HG03378 (cell line): Measurements from ENCODE around the gene CLIP1.
A peak's percentile ranks its signal among the peaks of the same experiment; 100 is the strongest.

Experiments used
- ATAC-seq: cut with Tn5 transposase; IDR thresholded peaks from one replicate; pipeline ENCODE4 v1.9.1; 2021; ENCODE audit warnings: mild to moderate bottlenecking, moderate library complexity; ENCODE audit not compliant: unreplicated experiment

Gene CLIP1

DNA sequence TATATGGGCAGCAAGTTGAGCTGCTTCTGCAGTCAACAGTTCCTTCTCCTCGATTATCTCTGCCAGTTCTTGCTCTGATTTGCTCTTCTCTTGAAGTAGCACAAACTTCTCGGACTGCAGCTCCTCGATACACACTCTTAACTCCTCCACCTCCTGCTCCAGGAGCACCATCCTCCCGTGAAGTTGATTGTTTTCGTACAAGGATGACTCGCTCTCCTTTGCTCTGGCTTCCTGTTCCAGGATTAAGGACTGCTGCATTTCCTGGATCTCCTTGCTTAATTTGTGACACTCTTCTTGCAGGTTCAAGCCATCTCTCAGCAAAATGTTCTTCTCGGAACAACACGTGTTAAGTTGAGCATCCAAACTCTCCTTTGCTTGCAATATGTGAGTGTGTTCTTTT, 100.0 kb downstream of the CLIP1 start:
- ATAC-seq = no peak

DNA sequence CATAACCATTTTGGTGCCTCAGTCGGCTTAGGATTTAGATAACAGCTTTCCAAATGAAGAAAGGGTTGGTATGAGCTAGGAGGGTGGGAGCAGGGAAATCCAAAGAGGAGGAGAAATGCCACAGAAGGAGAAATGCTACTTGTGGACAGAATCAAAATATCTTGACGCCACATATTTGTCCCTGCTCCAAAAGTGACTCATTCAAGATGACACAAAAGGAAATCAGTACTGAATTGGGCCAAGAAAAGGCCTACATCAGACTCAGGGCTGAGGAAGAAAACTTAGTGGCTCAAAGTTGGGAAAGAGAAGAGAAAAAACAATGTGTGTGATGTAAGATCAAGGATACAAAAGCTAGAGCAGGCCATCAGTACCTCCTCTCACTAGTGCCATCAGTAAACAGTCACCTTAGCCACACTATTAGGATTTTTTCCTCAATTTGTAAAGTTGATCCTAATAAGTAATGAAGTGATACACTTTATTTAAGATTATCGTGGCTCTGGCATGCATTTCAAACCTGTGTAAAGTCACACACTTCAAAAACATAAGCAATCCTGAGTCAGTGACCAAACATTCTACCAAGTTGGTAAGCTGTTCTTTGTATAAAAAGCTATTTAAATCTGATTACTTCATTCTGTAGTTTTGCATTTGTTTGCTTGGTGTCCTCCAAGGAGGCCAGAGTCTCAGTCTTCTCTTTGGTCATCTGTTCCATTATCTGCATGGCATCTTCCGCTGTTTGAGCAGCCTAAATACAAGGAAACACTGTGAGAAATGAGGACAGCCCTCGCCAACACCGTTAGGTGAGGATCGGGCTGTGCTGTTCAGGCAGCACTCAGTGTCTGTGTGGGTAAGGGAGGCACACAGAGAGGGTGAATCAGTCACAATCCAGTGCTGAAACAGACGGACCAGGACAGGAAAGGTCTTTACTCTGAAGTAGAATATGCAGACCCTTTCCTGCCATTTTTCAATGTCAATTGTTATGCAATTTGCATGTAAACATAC, 103.6 kb downstream of the CLIP1 start:
- no peak for ATAC-seq

DNA sequence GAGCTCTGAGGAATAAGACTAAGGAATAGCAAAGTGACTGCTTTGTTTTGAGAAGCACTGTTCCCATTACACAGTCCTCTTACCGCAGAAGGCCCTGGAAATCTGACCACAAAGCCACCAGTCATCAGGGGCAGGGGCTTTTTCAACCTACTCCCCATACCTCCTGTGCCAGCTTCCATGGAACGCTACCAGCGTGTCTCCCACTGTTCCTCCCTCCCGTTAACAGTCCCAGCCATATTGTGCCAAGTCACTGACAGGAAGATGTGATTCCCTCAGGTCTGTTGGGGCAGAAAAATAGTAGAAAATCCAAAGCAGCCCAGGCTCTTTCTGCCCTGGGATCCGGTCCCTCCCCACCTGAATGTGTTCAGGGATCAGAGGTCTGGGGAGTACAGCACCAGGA, 109.5 kb downstream of the CLIP1 start:
- ATAC-seq = no peak

DNA sequence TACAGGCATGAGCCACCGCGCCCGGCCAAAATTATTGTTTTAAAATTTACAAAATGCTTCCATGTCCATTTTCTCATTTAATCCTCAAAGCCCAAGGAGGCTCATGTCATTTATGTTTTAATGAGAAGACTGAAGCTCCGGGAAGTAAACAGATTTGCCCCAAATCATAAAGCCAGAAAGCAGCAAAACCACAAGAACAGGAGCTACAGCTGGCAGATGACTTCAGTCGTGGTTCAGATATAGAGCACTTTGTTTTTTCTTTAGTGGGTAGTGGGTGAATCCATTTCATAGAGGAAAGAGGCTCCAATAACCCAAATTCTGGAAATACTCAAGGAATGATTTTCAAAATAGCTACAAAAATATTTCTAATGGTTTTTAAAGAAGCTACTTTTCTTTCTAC, 110.8 kb downstream of the CLIP1 start:
- no peak for ATAC-seq

DNA sequence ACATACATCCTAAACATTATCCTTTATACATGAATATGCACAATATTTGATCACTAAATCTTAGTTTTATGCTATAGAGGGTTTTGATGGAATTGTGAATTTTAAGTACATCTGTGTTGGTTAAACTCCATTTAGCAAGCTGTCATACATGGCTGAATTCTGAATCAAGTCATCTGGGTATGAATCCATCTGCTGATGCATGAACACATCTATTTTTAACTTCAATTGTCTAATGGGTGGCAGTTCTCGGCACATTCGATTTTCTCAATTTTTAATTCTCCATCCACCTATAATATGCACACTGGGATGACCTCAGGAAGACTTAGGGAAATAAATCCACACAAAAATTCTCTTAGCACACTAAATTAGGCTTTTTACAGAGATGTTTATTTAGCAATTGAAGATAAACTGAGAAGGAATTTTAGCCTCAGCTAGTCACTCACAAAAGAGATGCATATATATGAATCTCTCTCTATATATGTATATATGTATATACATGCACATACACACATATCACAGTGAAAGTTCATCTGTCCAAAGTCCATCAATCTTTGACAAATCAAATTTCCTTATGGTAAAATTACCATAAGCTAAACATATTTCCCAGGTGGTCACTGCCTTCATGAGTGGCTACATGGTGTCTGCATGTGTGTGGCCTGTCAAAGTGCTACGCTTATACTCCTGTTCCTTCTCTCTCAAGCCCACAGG, 111.7 kb downstream of the CLIP1 start:
- no peak for ATAC-seq

DNA sequence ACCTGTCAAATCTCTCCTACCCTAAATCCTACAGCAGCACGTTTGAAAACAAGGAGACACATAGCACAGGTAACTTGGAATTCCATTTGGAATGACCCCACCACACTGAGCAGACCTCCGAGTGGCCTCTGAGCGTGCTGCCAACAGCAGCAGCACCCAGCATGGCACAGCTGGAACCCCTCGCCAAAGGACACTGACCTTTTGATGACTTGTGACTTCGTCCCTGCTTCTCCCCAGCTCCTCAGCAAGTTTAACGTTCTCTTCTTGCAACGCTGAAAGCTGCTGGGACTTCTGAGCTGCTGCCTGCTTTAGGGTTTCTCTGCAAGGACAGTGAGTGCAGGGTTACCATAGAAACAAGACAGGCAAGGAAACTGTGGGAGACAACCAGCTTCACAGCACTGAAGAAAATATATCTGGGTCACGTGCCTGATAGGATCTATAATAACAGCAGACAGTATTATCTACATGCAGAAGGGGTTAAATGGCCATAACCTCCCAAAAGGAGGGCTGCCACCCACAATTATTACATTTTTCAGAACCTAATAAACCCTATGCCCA, 112.8 kb downstream of the CLIP1 start:
- no peak for ATAC-seq

DNA sequence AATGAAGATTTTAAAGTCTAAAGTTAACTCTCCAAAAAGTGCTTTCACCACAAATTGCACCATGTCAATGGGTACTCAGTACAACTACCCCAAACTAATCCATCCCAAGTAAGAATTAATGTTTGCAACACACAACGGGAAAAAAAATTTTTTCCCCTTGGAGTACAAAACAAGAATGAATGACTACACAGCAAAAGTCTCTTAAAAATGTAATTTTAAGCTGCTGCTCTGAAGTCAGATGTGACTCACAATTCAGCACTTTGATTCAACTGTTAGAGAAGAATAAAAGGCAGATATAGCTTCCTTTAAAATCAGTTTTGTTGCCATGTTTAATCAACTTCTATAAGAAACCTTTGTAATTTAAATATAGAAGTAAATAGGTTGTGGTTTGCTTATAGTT, 113.7 kb downstream of the CLIP1 start:
- ATAC-seq = no peak

DNA sequence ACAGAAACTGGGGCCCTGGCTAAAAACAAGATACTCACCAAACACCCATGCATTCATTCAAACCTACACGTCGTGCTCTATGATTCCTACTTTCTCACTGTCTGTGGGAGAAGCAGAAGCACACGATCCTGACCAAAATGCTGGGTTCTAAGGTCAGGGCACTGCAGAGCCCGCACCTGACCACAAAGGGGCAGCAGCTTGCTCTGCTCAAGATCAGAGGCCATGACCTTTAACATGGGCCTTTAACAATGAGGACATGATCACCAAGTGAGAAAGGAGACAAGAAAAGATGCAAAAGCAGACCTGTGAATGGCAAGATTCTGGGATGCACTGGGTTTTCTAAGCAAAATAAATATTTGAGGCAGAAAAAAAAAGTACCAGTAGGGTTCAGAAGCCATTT, 116.1 kb downstream of the CLIP1 start:
- ATAC-seq = no peak

DNA sequence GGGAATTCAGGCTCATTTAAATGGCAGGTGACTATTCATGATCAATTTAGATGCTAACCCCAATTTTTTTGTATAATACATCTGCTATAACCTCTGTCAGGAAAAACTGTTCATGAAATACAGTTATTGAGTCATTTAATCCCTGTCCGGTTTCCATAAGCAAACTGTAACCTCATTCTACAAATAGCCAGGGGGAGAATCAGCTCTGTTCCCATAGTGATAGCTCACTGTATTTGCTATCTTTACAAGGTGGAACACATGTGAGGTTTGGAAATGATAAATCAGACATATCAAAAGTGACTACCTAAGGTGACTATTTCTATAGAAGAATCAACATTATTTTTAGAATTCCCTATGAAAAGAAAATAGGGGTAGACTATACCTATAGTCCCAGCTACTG, 117.5 kb downstream of the CLIP1 start:
- ATAC-seq = no peak

DNA sequence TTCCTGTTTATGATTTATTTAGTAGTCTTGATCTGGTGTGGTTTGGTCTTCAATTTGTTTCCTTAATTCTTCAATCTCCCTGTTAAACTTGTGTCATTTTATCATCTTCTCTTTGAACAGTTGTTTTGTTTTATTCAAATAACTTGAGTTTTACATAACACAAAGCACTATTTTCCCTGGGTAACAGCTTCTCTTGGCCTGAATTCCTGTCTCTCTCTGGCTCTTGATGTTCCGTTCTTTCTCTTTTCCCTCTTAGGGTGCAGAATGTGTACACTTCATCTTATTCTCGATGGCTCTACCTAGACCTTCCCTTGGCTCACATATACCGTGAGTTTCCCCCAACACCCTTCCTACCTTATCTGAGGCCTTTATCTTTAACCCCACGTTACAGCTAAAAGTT, 119.4 kb downstream of the CLIP1 start:
- no peak for ATAC-seq

DNA sequence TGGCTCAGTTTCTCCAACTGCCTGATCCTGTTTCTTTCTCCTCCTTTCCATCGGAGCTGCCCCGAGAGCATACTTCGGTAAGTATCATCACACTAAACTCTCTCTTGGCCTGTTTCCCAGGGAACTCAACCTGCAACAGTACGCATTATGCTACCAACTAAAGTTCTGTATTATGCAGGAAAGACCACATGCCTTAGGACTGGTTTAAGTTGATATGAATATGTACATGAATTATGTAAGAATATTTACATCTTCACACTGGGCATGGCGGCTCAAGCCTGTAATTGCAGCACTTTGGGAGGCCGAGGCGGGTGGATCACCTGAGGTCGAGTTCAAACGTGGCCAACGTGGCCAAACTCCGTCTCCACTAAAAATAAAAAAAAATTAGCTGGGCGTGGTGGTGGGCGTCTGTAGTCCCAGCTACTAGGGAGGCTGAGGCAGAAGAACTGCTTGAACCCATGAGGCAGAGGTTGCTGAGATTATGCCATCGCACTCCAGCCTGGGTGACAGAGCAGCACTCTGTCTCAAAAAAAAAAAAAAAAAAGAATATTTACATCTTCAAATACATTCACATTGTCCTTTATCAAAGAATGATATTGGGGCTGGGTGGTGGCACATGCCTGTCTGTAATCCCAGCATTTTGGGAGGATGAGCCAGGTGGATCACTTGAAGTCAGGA, 124.3 kb downstream of the CLIP1 start:
- no peak for ATAC-seq

DNA sequence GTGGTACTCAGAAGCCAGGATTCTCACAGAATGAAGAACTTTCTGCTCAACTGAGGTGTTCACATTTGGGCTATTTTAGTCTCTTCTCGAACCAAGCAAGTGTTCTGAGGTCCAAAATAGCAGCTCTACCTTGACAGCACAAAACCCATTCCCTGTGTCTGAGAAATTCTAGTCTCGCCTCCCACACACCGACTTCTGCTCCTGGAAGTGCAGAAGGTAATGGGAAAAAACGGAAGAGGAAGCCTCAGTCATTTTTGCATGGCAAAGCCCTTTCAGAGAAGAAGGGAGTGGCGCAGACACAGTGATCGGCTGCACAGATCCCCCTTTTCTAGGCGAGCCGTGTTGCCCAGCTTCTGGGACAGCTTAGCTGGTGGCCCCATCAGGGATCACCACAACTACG, 125.0 kb downstream of the CLIP1 start:
- ATAC-seq = no peak

DNA sequence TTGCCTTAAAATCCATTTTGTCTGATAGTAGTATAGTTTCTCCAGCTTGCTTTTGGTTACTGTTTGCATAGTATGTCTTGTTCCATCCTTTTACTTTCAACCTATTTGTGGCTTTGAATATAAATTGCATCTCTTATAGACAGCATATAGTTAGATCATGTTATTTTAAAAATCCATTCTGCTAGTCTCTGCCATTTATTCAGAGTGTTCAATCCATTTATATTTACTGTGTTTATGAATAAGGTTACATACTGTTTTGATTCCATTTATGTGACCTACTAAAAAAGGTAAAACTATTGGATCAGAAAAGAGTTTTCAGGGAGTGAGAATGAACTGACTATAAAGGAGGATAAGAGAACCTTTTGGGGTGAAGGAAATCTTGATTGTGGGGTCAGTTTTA, 126.6 kb downstream of the CLIP1 start:
- ATAC-seq = no peak

DNA sequence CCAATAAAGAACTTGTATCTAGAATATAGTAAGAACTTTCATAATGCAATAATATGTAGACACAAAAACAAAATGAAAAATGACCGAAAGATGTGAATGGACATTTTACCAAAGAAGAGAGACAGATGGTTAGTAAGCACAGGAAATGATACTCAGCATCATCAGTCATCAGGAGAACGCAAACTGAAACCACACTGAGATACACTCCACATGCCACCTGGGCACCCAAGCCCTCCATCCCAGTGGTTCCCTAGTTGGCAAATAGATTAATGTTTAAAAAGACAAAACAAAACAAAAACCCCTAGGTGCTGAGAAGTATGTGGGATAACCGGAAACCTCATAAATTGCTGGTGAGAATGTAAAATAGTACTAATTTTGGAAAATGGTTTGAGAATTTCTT, 129.4 kb downstream of the CLIP1 start:
- no peak for ATAC-seq

DNA sequence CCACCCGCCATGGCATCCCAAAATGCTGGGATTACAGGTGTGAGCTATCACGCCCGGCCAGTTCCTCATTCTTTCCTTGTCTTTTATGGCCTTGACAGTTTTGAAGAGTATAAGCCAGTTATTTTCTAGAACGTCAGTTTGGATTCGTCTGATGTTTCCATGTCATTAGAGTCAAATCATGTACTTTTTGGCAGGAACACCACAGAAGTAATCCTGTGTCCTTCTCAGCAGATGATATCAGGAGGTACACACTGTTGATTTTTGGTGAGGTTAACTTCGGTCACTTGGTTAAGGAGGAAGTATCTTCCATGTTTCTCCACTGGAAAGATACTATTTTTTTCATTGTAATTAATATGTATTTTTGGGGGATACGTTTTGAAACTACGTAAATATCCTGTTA, 131.0 kb downstream of the CLIP1 start:
- no peak for ATAC-seq

DNA sequence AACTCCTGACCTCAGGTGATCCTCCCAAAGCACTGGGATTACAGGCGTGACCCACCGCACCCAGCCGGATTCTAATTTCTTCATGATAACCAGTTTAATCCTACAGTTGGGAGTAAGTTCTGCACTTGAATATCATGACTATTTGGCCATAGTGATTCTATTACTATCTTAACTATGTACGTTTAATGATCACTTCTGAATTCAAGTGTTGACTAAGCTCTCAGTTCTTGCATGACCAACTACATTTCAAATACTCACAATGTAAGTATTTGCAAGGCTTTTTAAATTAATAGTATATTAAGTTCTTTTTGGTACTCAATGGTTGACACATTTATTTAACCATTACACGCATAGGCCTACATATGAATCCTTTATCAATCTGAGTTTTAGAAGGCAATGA, 138.8 kb downstream of the CLIP1 start:
- ATAC-seq = no peak

DNA sequence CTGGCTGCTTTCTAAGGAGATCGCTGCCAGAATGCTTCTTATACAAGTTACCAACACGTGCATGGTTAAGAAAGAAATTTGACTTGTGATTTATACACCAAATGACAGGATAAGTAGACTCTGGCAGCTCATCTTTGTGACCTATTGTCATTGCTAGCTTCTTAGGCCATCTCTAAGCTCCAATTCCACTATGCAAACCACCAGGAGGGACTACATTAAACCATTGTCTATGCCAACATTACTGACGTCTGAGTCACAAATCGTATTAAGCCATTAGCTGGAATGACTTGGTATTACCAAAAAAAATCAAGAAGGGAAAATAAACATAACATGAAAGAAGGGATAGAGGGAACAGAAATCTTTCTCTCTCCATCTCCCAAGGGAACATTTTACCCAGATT, 140.4 kb downstream of the CLIP1 start:
- ATAC-seq = no peak

DNA sequence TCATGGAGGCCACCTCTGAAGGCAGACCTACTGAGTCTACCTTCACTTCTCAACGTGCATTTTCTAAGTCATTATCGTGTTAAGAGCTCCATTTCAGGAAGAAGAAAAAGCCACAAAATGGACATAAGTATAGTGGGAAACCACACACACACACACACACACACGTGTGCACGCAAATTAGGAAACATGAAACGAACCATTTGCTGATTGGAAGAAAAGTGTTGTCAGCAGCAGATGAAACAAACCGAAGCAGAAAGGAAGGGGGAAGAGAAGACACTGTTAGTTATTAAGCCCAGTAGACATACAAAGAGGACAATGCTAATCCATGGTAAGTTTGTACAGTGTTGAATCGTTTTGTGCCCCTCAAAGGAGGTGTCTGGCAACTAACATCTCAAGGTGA, 146.2 kb downstream of the CLIP1 start:
- ATAC-seq = no peak

DNA sequence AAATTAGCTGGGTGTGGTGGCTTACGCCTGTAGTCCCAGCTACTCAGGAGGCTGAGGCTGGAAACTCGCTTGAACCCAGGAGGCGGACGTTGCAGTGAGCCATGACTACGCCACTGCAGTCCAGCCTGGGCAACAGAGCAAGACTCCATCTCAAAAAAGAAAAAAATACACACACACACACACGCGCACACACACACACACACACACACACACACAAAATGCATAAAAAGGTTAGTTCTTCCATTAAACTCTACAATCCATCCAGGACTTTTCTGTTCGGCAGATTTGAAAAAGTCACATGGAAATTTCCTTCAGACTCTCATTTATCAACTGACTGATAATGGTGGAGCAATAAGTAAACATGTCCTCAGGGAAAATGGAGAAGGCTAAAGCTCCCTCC, 147.0 kb downstream of the CLIP1 start:
- ATAC-seq = no peak

DNA sequence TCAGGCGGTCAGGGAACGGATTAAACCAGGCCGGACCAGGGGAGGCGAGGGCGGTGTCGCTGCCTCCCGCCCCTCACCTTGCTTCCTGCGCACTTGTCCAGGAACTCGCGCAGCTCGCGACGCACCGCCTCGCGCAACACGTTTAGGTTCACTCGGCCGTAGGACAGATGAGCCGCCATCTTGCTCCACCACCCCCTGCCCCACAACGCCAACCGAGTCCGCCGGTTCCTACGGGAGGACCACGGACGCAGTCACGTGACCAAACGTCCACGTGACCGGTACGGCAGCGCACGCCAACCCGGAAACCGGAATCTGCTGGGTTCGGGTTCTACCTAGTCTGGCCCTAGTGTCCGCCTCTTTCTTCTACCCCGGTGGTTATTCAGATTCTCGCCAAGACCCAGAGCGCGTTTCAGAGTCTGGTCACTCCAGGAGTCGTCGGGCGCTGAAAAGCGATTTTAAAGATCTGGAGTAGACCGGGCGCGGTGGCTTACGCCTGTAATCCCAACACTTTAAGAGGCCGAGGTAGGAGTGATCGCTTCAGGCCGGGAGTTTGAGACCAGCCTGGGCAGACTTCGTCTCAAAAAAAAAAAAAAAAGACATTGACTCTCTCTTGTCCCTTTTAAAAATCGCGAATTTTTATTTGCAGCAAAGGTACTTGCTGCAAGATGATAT, 156.1 kb downstream of the CLIP1 start, which contains the start of gene VPS33A:
Gene VPS33A, minus strand, starts transcription at position 265 of the 672 bp plus-strand sequence. Its CDS starts 86 bp downstream, at position 179.
- peak; percentile 71 for ATAC-seq

DNA sequence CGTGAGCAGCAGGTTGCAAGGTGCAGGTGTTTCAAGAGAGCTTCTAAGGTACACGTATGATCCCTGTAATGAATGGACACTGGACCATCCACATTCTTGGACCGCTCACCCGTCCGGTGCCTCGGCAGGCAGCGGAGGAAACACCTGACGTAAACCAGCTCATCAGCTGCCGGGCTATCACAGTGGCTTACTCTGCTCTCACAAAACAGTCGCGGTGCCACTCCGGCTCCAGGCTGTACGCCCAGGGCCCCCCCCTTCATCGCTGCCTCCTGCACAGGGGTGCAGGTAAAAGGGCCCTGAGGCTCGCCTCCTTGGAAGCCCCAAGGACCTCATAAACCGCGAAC, 156.6 kb downstream of the CLIP1 start:
- peak; percentile 36 for ATAC-seq
